NCI-H446 treated with DMSO at 0.1 percent for 48 hours (cell line): Measurements from ENCODE around the gene IL3.

Experiments used
- DNase-seq: peaks from one replicate; lab custom pipeline; 2025; lab: John Stamatoyannopoulos, UW

Gene IL3, protein sequence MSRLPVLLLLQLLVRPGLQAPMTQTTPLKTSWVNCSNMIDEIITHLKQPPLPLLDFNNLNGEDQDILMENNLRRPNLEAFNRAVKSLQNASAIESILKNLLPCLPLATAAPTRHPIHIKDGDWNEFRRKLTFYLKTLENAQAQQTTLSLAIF

DNA sequence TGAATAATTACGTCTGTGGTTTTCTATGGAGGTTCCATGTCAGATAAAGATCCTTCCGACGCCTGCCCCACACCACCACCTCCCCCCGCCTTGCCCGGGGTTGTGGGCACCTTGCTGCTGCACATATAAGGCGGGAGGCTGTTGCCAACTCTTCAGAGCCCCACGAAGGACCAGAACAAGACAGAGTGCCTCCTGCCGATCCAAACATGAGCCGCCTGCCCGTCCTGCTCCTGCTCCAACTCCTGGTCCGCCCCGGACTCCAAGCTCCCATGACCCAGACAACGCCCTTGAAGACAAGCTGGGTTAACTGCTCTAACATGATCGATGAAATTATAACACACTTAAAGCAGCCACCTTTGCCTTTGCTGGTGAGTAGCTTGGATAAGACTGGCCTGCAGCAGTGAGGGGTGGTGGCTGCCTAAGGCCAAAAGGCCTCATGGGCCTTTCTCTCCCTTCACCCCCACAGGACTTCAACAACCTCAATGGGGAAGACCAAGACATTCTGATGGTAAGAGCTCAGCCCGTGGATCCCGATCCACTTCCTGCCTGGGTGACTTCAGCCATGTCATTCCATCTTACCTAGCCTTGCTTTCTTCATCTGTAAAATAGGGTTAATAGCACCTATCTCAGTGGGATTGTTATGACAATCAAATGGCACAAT lies at the start of gene IL3:
Gene IL3 (plus strand): TSS at position 155 of the 661 bp plus-strand sequence. CDS start 52 bp downstream, at position 207.
- no peak for DNase-seq

DNA sequence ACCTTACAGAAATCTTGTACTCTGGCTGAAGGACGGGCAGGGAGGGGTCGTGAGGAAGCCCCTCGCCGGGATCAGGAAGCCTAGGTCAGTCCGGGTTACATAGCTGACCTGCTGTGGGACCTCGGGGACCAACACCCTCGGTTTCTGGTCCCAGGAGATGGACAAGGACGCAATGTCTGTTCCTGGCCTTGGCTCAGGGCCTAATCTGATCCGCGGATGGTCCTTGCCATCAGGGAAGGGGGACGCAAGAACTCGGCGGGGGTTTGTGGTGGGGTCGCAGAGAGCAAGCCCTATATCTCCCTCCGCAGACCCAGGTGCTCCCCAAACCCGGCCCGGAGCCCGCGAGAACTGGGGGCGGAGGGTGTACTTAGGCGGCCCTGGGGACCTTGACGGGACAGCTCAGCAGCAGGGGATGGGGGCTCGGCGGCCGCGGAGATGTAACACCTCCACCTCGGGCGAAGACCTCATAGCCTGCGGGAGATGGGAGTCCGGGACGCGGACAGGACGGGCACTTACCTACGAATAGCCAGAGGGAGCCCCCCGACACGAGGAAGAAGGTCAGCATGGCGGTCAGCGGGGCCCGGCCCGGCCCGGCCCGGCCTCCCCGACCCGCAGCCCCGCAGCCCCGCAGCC lies 49.4 kb upstream of the IL3 start:
- DNase-seq = no peak

DNA sequence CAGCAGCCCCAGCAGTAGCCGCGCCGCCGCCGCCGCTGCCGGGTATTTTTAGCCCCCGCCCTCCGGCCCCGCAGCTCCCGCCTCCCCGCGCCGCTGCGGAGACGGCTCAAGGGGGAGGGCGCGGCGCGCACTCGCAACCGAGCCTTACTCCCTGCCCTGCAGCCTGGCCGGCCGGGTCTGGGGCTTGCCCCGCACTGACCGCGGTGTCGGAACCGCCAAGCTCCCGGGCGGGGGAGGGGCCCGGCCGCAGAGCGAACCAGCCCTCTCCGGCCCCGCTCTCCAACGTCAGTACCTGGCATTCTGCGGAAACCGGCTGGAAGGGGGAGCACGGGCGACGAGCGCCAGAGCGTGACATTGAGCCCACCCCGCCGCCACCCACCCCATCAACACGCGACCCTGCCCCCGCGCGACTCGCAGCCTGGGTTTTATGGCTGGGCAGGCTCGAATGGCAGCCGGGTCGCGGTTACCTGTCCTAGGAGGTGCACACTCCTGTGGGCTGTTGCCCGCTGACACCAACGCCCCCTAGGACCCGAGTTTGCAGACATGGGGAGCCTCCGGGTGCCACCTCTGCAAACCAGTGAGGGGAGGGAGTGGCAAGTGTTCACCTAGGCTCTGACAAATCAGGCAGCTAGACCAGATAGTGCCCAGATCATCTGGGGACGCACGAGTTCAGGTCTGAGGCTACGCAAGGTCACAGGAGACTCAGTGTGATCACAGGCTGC lies 48.7 kb upstream of the IL3 start, which contains the start of gene ACSL6:
Gene ACSL6 (minus strand): TSS at position 37 of the 722 bp plus-strand sequence. CDS start 105 bp downstream, outside the sequence.
- DNase-seq = no peak

DNA sequence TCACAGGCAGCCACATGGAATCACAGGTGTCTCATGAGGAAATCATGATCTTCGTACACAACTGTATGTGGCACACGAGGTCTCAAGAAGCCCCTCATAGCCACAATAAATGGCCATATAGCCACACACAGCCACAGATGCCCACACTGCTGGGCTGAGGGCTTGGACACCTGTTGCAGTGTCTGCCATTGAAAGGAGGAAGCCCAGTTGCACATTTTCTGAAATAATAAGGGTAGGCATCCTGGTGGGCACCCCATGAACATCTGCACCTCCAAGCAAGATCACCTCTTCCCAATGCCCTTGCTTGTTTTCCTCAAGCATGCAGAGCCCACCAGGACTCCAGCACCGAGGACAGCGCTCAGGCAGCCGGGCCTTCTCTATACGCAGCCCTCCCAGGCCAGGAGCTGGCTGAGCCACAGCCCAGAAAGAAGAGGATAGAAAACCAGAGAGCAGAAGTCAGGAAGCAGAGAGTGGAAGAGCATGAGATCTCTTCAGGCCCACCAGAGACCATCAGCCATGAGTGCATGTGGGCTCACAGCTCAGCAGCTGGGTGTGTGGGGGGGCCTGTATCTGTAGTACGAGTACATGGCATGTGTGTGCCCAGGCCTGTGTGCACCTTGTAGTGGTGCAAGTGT lies 48.0 kb upstream of the IL3 start:
- DNase-seq = no peak

DNA sequence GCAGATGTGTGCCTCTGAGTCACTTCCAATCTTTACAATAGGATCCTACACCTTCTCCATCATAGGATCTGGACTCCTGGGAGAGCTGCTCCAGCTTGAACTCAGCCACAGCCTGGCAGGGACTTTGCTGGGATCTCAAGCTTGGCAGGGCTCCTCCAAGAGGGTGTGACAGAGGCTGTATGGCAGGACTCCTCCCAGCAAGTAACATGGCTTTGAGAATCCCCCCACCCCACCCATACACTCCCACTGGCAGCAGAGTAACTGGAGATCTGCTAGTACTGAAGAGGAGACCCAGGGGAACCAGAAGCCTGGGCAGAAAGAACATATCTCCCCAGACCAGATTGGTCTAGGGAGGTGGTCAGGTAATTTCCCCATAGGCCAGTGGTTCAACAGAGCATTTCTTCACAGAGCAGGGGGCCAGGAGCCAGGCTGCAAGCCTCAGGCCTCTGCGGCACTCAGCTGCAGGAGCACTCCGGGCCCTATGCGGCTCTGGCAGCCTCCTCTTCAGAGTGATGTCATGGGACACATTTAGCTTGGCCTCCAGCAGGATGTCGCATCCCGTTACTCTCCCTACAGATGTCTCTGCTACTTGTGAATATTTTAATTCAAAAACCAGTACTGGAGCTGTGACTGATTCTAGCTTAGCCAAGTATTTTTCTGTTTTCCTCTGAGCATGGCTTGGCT lies 47.3 kb upstream of the IL3 start:
- DNase-seq = no peak

DNA sequence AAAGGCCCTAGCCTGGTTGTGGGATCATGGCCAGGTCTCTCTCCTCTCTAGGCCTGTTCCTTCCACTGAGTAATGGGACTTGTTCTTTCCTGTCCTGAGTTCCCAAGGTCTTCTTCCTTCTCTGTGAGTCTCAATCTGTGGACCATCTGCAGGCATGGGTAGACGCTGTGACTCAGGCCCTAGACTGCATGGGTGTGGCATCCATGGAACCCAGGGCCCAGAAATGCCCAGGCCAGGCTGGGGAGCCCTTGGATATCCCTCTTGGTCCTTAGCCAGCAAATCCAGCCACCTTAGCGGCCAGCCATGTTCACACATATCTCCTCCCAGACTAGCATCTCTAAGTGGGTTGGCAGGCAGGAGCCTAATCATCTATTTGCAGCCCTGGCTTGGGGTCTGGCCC lies 46.7 kb upstream of the IL3 start:
- no peak for DNase-seq

DNA sequence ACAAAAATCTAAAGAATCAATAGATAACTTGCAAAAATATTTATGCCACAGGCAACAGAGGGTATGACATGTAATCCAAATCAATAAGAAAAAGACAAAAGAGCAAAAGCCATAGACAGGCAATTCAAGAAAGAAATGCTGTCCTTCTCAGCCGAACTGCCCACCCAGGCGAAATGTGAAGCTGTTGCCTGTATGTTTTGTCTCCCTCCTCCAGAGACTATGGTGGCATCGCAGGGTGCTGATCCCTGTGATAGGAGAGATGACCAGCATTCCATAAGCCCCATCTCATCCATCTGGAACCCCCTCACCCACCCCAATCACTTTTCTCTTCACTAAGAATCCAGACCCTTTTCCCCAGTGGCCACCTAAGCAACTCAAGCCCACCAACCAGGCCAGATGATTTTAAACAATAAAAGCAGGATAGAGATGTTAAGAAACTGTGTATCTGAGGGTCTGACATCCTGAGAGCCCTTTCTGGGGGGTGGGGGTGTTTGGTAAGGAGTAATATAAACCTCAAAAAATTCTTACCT lies 43.7 kb upstream of the IL3 start:
- no peak for DNase-seq

DNA sequence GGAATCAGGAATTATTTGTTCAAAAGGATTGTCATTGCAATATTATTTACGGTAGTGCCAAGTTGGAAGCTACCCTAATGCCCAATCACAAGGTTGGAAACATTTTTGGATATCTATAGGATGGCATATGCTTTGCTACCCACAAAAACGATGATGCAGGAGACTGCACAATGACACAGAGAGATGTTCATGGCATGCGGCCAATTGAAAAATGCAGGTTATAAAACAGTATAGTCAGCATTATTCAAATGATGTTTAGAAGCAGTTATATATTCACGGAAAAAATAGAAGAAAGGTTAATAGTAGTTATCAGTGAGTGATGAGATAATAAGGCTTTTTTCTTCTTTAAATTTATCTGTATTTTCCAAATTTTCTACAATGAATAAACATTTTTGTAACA lies 43.1 kb upstream of the IL3 start:
- no peak for DNase-seq

DNA sequence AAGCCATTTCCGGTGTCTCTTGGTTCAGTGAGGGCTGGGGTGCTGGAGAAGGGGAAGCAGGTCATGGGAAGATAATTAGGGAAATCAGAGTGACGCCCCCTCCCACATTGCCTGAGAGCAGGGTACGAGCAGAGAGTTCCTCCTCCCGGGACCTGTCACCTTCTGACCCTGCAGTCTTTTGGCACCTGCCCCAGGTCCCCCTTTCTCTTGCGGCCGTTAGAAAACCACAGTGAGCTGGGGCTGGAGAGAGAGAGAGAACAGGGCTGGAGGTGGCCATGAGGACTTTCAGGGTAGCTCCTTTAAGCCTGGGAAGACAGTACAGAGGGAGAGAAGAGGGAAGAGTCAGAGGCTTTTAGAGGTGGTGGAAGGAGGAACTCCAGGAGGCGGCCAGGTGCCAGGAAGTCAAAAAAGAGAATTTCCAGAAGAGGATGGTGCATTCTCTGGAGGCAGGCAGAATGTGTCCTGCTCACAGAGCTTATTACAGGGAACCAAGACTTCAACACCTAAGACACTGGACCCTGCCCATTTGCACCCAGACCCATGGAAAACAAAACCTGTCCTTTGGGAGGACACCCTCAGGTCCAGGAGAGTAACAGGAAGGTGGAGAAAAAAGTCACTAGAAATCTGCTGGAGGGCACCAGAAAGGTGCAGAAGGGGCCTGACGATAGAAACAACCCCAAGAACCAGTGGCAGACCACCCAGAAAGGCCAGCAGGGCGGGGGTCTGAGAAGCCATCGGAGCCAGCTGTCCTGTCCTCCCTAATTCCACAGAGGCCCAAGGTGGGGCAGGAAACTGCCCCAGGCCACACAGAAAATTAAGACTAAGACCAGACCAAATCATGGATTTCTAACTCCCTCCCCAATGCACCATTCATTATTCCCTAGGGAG lies 42.5 kb upstream of the IL3 start:
- DNase-seq = no peak

DNA sequence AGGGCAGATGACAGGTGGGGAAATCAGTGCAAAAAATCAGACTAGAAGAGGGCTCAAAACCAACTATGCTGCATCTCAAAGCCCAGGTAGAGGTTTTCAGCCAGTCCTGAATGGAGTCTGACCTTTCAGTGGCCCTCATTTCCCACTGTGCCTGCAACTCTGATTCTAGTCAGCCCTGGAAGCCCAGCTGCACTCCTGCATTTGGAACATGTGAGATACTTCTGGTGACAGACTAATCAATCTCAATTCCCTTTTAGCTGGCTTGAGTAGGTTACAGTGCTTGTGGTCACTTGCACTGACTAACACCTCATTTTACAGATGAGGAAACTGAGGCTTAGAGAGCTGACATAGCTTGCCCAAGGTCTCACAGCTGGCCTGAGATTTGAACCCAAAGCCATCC lies 41.1 kb upstream of the IL3 start:
- no peak for DNase-seq

DNA sequence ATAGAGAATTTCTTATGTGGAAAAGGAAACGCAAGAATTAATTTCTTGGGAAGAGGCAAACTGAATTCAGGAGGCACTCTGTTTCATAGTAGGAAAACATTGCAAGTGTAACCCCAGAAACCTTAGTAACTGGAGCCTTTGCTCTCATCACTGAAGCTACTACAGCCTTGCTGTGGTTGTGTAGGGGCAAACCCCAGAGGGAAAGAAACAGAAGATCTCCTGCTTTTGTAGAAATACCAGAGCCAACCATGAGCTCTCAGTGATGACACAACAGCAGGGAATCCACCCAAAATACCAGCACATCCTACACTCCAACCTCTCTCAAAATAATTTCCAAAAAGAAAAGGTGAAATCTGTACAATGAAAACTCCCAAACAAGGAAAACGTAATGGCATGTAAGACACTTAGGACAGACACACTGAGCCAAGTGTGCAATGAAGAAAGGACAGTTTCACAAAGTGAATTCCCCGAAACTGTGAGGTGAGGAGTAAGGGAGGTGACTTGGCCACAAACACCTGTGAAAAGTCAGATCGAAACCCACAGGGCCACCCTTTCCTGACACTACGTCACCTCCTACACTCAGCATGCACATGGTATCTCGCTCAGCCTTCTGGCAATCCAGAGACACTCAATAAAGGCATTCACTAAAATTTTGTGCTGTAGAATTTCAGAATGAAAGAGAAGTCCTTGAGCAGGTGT lies 40.4 kb upstream of the IL3 start:
- no peak for DNase-seq

DNA sequence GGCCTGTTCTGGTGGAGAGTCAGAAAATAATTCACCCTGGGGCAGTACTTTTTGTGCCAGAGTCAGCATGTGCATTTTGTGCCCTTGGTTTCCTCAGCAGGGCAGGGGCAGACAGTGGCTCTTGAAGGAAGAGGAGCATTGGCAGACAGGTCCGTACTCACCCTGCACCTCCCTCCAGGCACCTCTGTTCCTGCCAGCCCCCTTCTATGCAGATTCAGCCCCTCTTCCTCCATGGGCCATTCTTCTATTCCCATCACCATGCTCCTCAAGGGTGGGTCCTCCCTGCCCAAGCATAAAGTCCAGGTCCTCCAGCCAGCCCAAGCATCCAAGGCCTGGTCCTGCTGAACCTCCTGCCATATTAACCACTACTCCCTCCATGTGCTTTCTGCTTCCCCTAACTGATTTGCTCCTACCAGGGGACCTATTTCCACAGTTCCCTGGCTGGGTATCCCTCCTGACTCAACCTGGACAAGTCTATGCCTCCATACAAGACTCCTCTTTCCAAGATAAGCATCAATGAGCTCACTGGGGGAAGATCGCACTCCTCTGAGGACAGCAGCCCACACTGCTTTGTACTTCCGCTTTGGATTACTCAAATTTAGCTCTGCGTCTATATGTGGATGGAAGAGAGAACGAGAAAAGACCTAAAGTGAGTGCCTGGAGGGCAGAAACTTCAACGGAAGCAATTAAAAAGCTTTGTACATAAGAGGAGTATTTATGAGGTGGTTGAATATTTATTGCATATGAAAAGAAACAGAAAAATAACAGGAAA lies 39.7 kb upstream of the IL3 start:
- no peak for DNase-seq

DNA sequence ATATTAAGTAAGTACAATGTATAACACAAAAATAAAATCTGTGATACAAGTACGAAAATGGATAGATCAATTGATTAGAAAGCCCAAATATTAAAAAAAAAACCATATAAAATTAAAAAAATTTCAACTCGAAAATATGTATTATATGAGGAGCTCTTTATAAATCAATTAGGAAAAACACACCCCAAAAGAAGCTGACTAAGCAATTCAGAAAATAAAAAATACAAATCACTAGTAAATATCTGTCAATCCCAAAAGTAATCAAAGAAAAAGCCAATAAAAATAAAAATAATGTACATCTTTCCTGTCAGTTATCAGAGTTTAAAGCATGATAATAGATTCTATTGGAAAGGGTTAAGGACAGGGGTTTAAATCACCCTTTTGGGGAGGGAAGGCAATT lies 38.8 kb upstream of the IL3 start:
- no peak for DNase-seq

DNA sequence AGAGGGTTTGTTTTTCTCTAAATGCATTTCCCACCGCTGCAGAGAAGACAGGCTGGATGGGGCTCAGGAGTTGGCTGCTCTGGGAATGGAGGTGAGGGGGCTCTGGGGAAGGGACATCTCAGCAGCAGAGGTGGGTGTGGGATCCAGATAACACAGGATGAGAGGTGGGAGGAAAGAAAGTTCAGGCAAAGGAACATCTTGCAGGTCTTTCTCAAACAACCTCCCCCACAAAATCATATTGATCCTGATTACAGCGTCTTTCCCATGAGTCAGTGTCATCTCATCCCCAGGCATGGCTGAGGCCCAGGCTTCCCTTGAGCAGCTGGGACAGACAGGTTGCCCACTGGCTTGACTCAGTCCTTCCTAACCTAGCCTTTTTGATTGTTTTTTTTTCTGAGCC lies 37.7 kb upstream of the IL3 start:
- DNase-seq = no peak

DNA sequence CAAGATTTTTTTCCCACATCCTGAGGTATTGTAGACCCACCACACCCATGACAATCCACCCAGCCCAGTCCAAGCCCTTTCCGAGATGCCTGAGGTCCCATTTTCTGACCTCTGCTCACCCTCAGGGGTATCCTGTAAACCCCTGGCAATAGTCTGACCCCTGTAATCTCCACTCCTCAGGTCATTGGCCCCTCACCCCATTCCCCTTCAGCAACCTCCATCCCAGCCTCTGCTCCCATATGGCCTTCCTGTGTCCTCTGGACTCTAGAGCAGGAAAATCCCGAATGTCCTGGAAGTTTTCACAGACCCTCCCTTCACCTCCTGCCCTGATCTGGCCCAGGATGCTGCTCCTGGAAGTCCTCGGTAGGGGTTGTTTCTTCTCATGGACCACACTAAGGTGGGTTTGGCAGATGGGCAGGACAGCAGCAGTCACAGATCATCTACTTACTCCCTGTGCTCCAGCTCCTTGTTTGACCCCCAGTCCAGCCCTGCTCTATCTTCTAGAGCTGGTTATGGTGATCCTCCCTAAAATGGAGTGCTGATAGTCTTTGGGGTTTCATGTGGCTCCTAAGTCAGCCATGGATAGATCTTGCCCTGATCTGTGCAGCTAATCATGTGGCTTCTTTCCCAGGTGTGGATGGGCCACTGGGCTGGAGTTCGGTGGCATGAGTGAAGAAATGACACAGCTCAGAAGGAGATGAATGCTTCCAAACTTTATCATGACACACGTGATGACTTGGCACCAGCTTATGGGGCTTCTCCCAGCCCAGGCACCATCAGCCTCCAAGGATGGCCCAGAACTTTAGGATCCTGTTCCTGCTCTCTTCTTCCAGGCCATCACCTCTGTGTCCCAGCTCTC lies 37.0 kb upstream of the IL3 start:
- no peak for DNase-seq

DNA sequence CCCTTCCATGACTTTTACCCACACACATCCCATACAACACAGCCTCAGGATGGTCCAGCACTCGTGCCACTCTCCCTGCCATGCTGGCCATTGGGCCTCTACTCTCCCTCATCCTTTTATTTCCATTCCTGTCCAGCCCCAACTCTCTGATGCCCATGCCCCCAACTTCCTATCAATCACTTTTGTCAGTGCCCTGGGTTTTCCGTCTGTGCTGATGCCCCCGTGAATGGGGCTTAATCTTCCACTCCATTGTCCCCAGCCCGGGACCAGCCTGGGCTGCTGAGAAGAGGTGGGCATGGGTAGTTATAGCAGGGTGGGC lies 36.4 kb upstream of the IL3 start:
- DNase-seq = no peak

DNA sequence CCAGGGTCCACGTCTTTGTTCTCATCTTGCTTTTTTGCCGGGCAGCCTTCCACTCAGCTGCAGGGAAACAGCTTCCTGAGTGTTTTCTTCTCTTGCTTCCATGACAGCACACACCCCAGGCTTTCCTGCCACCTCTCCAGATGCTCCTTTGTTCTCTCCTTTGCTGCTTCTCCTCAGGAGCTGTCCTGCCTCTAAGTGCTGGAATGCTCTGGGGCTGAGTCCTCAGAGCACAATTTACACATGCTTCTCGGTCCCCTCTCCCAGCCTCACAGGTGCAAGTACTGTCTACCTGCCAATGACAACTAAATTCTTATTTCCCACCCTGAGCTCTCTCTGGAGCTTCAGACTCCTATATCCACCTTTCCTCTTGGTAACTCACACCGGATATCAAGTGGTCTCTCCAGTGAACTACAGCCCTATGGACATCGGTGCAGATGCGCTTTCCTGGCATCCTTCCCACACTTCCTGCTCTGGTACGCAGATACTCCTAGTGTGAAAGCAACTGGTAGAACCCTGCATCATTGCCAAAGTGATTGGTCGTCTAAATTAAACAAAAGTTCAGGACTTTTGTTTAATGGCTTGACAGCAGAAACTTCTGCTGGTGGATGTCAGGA lies 35.6 kb upstream of the IL3 start:
- DNase-seq = no peak

DNA sequence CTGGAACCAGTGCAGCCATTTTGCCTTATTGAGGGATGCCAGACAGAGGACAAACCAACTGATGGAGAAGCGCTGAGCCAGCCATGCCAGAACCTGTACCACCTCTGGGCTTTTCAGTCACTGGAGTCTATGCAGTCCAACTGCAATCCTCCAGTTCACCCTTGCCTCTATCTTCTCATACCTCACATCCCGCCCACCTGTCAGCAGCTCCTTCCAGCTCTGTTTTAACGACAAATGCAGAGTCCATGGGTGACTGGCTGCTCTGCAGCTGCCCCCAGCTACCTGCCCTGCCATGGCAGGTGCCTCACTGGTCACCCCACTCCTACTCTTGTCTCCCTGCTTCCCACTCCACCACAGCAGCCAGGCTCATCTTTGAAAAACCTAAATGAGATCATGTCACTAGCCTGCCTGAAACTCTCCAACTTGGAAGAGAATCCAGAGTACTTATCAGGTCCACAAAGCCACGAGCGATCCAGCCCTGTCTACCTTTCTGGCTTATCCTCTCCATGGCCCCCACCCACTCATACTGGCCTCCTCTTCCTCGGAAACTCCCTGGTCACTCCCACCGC lies 35.0 kb upstream of the IL3 start:
- DNase-seq = no peak
